LNCAP (cell line): ENCODE data around the gene CRTC1.

Experiments used
- CTCF ChIP-seq: fragments of 450-650 bp; IDR thresholded peaks from 2 replicates; pipeline ENCODE4 v1.5.1; 2017; ENCODE audit warnings: mild to moderate bottlenecking

The CRTC1 gene

GRCh38 chr19:18683109-18683957 lies at the start of gene CRTC1:
Gene CRTC1 (plus strand): TSS chr19:18683680. CDS start chr19:18683703, 23 bp downstream.
- no peak for TF ChIP-seq CTCF

GRCh38 chr19:18634612-18635297 lies 48.7 kb upstream of the CRTC1 start:
- TF ChIP-seq CTCF: no peak

GRCh38 chr19:18635831-18636182 lies 47.7 kb upstream of the CRTC1 start:
- TF ChIP-seq CTCF: no peak

- TF ChIP-seq CTCF: no peak
Measured at GRCh38 chr19:18636183-18636968, 47.1 kb upstream of the CRTC1 start.

- no peak for TF ChIP-seq CTCF
Measured at GRCh38 chr19:18636969-18637629, 46.4 kb upstream of the CRTC1 start, which contains the start of gene KLHL26. Gene KLHL26 (plus strand): TSS chr19:18637028. CDS start chr19:18637055, 27 bp downstream.

- TF ChIP-seq CTCF: no peak
Measured at GRCh38 chr19:18637673-18638630, 45.5 kb upstream of the CRTC1 start.
